ENCODE data around the gene REEP5. TPM values are rescaled to one million over a fixed set of nuclear protein-coding genes. Genes with fewer than 3 reads are reported as not detected.
A peak's percentile ranks its signal among the peaks of the same experiment; 100 is the strongest.
"Not testable (repeated sequence)": the region's sequence is repeated elsewhere in the genome, so short reads cannot be mapped to it uniquely, and the experiment has no call there.

REEP5 gene
- total RNA-seq, 1 donor from 2014 or later, result 113 TPM

- DNase-seq, result no peak
Observed at GRCh38 chr5:112883192-112883591, 38.8 kb downstream of the REEP5 start.

- no peak for DNase-seq
Observed at GRCh38 chr5:112880219-112880964, 41.6 kb downstream of the REEP5 start.

GRCh38 chr5:112878760-112879159 lies 43.3 kb downstream of the REEP5 start:
- DNase-seq, result no peak

GRCh38 chr5:112878101-112878500 lies 43.9 kb downstream of the REEP5 start:
- no peak for DNase-seq

- DNase-seq, result no peak
Observed at GRCh38 chr5:112876362-112876761, 45.7 kb downstream of the REEP5 start.

GRCh38 chr5:112870966-112871365 lies 51.1 kb downstream of the REEP5 start:
- DNase-seq, result no peak

- no peak for DNase-seq
Observed at GRCh38 chr5:112869948-112870347, 52.1 kb downstream of the REEP5 start.

GRCh38 chr5:112867411-112867810 lies 54.6 kb downstream of the REEP5 start:
- no peak for DNase-seq

- DNase-seq, result no peak
Observed at GRCh38 chr5:112866739-112867138, 55.3 kb downstream of the REEP5 start.

GRCh38 chr5:112865128-112865527 lies 56.9 kb downstream of the REEP5 start:
- no peak for DNase-seq

- no peak for DNase-seq
Observed at GRCh38 chr5:112863549-112863948, 58.5 kb downstream of the REEP5 start.

GRCh38 chr5:112862085-112862484 lies 59.9 kb downstream of the REEP5 start:
- no peak for DNase-seq

- no peak for DNase-seq
Observed at GRCh38 chr5:112861638-112861985, 60.4 kb downstream of the REEP5 start.

- peak; percentile 92 for DNase-seq
Observed at GRCh38 chr5:112860929-112861637, 60.9 kb downstream of the REEP5 start, which contains the start of gene SRP19. Gene SRP19, plus strand, starts transcription at chr5:112861287. Its CDS starts 90 bp downstream, at chr5:112861377.

- not testable (repeated sequence) for DNase-seq
Observed at GRCh38 chr5:112860571-112860928, 61.5 kb downstream of the REEP5 start.

- no peak for DNase-seq
Observed at GRCh38 chr5:112857866-112858265, 64.2 kb downstream of the REEP5 start.

- no peak for DNase-seq
Observed at GRCh38 chr5:112854651-112855050, 67.4 kb downstream of the REEP5 start.

- no peak for DNase-seq
Observed at GRCh38 chr5:112849912-112850311, 72.1 kb downstream of the REEP5 start.

GRCh38 chr5:112848116-112848811 lies 73.8 kb downstream of the REEP5 start:
- DNase-seq, result no peak

- DNase-seq, result no peak
Observed at GRCh38 chr5:112847306-112847705, 74.7 kb downstream of the REEP5 start.

- no peak for DNase-seq
Observed at GRCh38 chr5:112846556-112846955, 75.5 kb downstream of the REEP5 start.

GRCh38 chr5:112844489-112844888 lies 77.5 kb downstream of the REEP5 start:
- no peak for DNase-seq

- DNase-seq, result no peak
Observed at GRCh38 chr5:112833971-112834370, 88.1 kb downstream of the REEP5 start.
